Measurements from ENCODE around the gene HTR7. TPM values are rescaled to one million over a fixed set of nuclear protein-coding genes. Genes with fewer than 3 reads are reported as not detected.

Gene HTR7
- 0.04 TPM in 2 replicates for polyA plus RNA-seq (2011; rRNA removed)
- 0.03 and 0.04 TPM in 2 replicates for polyA plus RNA-seq (2012; cell fraction: cytosol; rRNA removed)
- polyA plus RNA-seq (2012; cell fraction: nucleus; rRNA removed), result 0.01 TPM in 1 of 2 replicates, not detected in the other
- polyA plus RNA-seq (2017; fragmentation: RNase III; extraction: RNeasy Plus Mini Kit Qiagen cat#74134 plus additional on column Dnase treatment), result 0.05 to 0.11 TPM (median 0.05 TPM) in 3 replicates
- not detected in 2 replicates for polyA minus RNA-seq (2011; rRNA and poly(A)+ RNA removed)

GRCh38 chr10:90857635-90858460 lies at the start of gene HTR7:
Gene HTR7, minus strand, starts transcription at chr10:90858039. Its CDS starts 368 bp downstream, at chr10:90857671.
- CTCF ChIA-PET, result interaction anchor here (0.7 to 2.7 kb wide), 9 partner anchors 10 to 1212 kb away, joined by 3 to 13 read pairs (median 3); partner anchors contain the start of gene RPP30
- Histone ChIP-seq H3K27ac (peak within 1 kb of the TSS; percentile 21 to 85; a peak in 4 of 6 replicates), H3K4me2 (peak within 1 kb of the TSS; percentile 76), H3K4me1 (peaks cover 11% of the 10 kb centered on the region; the same call in 2 of the 3 replicates), H3K9me3 (no peaks in the 10 kb centered on the region), H3K4me3 (peak within 1 kb of the TSS; percentile 54)
- FAIRE-seq (no peak), ATAC-seq (peak; percentile 86 to 97), DNase-seq (ENCODE audit: low read depth in 1 of 2, low spot score in 1 of 2) (peak; percentile 46 to 69)
- POLR2A ChIA-PET, result no interaction called here
- WGBS (ENCODE audit: missing lambda C conversion rate), result 3% methylated on average over 30 of the region's 104 CpGs
- TF ChIP-seq MYC (IDR thresholded peaks at IDR 0.05; ENCODE audit: borderline replicate concordance, low read length) (no peak), CTCF (IDR thresholded peaks at IDR 0.05) (peak; percentile 85), RNF2 (IDR thresholded peaks at IDR 0.05; ENCODE audit: borderline replicate concordance, low read depth) (peak; percentile 100; the same call in 1 of the 2 replicates), JUN (IDR thresholded peaks at IDR 0.05) (0 out of 5 replicates have a peak, but pooled peaks of 1 of the 2 experiments have one; percentile 33), HDAC2 (IDR thresholded peaks at IDR 0.05) (no peak), SMC3 (IDR thresholded peaks at IDR 0.05) (peak; percentile 43; the same call in 2 of the 3 replicates), FOSL2 (IDR thresholded peaks at IDR 0.05) (no peak), FOSL2 (CRISPR knock-in tag; IDR thresholded peaks at IDR 0.05) (no peak), CEBPB (IDR thresholded peaks at IDR 0.05) (peak in 1 of 2 experiments; percentile 62; a peak in 3 of 4 replicates)
- TF ChIP-seq, protein P1, sequence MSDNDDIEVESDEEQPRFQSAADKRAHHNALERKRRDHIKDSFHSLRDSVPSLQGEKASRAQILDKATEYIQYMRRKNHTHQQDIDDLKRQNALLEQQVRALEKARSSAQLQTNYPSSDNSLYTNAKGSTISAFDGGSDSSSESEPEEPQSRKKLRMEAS (IDR thresholded peaks at IDR 0.05), result peak; percentile 53; the same call in 1 of the 2 replicates

DNA sequence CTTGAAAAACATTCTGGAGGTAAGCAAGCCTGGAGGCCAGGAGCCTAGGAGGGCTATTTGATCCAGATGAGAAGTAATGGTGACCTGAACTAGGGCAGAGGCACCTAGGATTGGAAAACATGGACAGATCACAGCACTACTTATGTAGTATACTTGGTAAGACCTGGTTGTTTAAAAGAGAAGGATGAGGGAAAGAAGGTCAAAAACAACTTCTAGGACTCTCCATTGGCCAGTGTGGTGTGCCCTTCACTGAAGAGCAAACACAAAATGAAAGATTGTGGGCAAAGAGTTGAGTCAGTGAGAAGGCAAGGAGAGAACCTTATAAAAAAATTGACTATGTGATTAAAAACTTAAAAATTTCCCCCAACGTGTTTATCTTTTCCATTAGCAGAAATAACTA lies 48.8 kb upstream of the HTR7 start:
- ATAC-seq (no peak), DNase-seq (ENCODE audit: low read depth in 1 of 2, low spot score in 1 of 2) (no peak), FAIRE-seq (no peak)
- POLR2A ChIA-PET, result no interaction called here
- CTCF ChIA-PET, result interaction anchor here (0.9 kb wide), 1 partner anchor 345 kb away, joined by 3 read pairs; no protein-coding TSS in a partner anchor
- no peaks in the 10 kb centered on the region for H3K9me3 ChIP-seq
- H3K27ac ChIP-seq, result no peak overlapping the region
- H3K4me1 ChIP-seq, result no peaks in the 10 kb centered on the region
- H3K4me3 ChIP-seq, result no peak overlapping the region
- 65% methylated on average over 1 of the region's 1 CpG for WGBS (ENCODE audit: missing lambda C conversion rate)
- TF ChIP-seq REST (IDR thresholded peaks at IDR 0.05) (no peak), FOXS1 (CRISPR knock-in tag; IDR thresholded peaks at IDR 0.05) (no peak), MYC (IDR thresholded peaks at IDR 0.05; ENCODE audit: borderline replicate concordance, low read length) (no peak), EP300 (IDR thresholded peaks at IDR 0.05) (no peak), CBX8 (IDR thresholded peaks at IDR 0.05) (no peak), ZSCAN20 (CRISPR knock-in tag; IDR thresholded peaks at IDR 0.05) (no peak), POLR2AphosphoS2 (conservative IDR thresholded peaks at IDR 0.05; ENCODE audit: low read length) (no peak), HEYL (CRISPR knock-in tag; IDR thresholded peaks at IDR 0.05) (no peak), CBX2 (IDR thresholded peaks at IDR 0.05; ENCODE audit: borderline replicate concordance, low read depth) (no peak), NFE2L2 (conservative IDR thresholded peaks at IDR 0.05; ENCODE audit: low read length) (no peak), KDM5A (IDR thresholded peaks at IDR 0.05) (no peak), HOXB5 (CRISPR knock-in tag; IDR thresholded peaks at IDR 0.05) (no peak), USF2 (IDR thresholded peaks at IDR 0.05) (no peak), ZC3H11A (IDR thresholded peaks at IDR 0.05) (no peak), RNF2 (IDR thresholded peaks at IDR 0.05; ENCODE audit: borderline replicate concordance, low read depth) (no peak), RCOR1 (IDR thresholded peaks at IDR 0.05; ENCODE audit: low read depth, low read length) (no peak), ELK1 (IDR thresholded peaks at IDR 0.05; ENCODE audit: low read depth, low read length) (no peak)
- TF ChIP-seq, protein P2, sequence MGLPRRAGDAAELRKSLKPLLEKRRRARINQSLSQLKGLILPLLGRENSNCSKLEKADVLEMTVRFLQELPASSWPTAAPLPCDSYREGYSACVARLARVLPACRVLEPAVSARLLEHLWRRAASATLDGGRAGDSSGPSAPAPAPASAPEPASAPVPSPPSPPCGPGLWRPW (IDR thresholded peaks at IDR 0.05), result no peak
- no peak overlapping the region for H3K4me2 ChIP-seq

Data from A549 (cell line).